GM18909 (cell line): ENCODE measurements around the gene DGKB.

Experiments
- ATAC-seq: cut with Tn5 transposase; IDR thresholded peaks from one replicate; pipeline ENCODE4 v1.9.1; 2021; ENCODE audit warnings: mild to moderate bottlenecking; ENCODE audit not compliant: unreplicated experiment, poor library complexity

Gene DGKB

DNA sequence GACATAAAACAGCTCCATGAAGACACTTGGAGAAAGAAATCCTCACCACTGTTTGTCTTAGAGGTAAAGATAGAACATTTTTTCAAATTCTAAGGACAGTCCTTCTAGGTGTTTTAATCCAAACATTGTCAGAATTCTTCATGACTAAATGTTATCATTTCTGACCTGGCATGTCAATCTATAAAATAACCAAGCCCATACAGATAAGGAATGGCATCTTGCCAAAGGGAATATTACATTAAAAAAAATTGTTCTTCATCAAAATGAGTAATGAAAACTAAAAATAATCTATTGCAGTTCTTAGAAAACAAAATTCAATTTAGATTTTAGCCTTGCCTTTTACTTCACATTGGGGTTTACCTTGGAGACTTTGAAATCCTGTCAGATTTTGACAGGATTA, 33.6 kb downstream of the DGKB start:
- ATAC-seq = no peak

DNA sequence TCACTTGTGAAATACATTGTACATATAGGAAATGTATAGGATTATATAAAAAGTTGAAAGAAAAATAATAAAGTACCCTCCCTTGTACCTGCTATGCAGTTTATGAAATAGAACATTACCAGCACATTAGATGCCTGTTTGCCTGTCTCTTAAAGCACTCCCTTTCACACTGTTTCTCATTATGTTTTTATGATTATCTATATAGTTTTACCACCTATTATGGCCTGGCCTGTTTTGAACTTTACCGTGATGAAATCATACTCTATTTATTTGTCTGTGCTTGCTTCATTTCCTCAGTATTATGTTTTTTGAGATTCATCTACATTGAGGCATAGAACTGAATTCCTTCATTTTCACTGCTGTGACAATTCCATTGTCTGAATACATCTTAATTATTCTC, 41.1 kb downstream of the DGKB start:
- ATAC-seq = no peak

DNA sequence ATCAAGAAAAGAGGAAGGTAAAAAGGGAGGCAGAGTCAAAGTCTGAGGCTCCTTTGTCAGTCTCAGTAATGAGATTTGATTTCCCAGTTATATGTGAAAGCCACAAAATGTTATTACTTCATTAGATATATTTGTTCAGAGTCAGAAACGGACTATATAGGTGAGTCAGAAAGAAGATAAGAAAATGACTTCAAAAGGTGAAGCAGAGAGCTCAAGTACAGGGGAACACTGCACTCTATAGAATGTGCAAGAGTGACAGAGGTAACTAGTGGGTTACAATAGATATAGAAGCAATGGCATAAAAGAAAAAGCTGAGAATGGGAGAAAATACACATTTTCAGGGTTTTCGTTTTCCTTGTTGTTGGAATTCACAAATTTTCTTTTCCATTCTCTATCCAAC, 43.3 kb downstream of the DGKB start:
- no peak for ATAC-seq

DNA sequence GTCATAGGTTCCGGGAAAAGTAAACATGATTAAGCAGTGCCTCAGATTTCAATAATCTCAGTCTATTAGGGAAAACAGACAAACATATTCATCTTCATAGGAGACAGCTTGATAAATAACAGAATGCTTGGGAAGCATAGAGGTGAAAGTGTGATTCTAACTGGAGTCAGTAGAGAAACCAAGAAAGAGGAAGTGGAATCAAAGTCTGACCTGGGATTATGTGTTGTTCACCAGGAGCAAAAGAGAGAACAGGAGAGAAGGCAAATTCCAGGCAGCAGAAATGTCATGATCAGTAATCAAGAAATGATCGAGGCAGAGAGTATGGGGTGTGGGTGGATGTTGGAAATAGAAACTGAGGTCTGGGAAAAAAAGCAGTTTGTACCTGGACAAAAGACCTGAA, 43.7 kb downstream of the DGKB start:
- no peak for ATAC-seq

DNA sequence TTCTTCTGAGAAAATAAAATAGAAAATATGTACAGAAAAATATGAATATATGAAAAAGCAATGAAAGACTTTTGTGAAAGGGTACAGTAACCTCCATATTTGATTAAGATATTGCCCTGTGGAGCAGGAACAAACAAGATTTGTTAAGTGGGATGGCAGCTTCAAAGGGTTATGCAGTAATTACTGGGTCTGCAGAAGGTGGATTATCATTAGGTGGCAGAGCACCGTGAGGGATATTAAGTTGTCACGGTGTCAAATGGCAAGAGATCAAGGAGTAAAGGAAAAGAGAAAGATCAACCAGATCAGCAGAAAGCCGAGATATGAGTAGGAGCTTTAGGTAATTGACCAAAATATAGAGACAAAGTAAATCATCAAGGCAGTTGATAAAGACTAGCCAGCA, 44.1 kb downstream of the DGKB start:
- no peak for ATAC-seq

DNA sequence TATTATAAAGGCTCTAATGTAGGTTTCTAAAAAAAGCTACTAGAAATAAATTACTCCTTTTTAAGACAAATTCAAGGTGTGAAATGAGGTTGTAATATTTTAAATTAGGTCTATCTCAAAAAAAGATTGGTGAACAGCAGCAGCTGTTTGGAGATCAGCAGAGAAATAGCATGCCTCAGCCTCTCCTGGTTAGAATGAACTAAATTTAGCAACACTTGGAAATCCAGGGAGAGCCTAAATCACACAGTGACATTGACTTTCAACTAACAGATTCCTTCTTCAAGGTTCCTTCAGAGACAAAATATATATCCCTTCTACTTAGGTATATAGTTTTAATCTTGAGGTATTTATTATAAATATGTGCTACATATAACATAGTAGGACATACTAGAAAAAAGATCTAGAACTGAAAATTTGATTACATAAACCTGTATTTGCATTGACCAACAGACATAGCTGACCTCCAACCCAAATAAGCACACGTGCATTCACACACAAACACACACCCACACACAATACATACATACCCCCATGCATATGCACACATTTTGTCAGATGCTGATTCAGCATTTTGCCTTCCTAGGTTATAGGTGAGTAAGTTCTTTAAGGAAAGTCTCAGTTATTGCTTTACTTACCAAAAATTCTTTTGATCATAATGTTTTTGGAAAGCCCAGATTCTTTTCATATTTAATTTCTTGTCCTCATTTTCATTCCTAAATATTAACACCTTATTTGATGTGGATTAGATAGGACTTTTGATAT, 47.3 kb downstream of the DGKB start:
- ATAC-seq = no peak

DNA sequence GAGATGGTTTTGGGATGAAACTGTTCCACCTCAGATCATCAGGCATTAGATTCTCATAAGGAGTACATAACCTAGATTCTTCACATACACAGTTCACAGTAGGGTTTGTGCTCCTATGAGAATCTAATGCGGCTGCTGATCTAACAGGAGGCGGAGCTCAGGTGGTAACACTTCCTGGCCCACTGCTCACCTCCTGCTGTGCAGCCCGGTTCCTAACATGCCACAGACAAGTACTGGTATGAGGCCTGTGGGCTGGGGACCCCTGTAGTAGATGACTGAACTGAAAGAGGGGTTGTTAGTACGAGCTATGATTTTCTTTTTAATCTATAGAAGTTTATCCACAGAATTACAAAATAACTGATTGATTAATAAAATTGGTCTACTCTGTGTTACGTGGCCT, 48.1 kb downstream of the DGKB start:
- no peak for ATAC-seq

DNA sequence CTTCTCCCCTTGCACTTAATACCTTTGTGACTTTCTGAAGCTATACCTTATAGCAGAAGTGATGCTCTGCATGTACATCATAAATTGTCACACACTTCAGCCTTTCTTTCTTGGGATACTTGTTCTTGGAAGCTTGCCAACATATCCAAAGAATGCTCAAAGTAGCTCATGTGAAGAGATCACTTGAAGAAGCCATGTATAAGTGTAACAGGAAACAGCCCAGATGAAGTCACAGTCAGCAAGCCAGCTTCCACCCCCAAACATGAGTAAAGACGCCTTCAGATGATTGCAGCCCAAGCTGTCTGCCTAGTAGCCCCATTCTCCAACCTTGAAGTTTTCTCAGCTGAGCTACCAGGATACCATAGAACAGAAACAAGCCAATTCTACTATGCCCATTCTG, 50.9 kb downstream of the DGKB start:
- ATAC-seq = no peak

DNA sequence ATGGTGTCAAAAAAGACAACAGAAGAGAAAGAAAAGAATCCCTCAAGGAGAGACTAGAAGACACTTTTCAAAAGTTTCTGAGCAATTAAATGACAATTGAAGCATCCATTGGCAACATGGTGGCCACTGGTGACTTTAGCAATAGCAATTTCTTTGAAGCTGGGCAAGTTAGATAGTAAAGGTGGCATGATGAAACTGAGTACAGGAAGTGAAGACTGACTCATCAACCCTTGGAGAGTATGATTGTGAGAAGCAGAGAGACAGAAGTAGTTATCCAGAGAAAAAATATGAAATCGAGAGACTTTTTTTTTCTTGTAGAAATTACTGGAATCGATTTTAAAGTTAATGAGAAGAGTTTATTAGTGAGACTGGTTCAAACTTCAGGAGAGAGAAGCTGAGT, 52.5 kb downstream of the DGKB start:
- no peak for ATAC-seq

DNA sequence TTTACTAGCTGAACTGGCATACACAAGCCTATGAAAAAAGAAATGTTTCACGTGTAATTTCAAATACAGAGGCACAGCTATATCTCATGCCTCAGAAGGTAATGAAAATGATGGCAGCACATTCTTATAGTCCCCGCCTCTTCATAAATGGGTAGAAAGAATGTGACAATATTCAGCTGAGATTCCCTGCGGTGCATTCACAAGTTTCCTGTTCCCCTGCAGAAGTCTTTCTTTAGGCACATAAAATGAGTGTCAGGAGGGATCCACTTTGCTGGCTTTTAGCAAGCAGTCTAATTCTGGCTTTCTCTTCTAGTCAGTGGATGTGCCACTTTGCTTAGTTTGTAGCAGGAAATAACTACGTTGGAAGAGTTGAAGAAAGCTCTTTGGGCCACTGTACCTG, 56.1 kb downstream of the DGKB start:
- no peak for ATAC-seq

DNA sequence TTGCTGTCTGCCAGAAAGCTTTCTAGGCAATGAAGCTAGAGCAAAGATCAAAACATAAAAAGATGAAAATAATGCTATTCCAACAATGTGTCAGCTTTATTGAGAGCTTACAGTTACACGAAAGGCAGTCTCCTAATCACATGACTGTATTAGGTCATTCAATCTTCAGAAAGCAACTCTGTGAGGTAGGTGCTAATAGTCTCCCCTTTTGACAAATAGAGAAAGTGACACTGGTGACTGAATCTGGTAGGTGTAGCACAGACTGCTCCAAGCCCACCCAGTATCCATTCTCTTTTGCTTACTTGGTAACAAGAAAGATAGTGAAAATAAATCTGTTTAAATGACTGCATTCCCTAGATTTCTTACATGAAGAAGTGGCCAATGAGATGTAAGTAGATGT, 58.8 kb downstream of the DGKB start:
- ATAC-seq = no peak

DNA sequence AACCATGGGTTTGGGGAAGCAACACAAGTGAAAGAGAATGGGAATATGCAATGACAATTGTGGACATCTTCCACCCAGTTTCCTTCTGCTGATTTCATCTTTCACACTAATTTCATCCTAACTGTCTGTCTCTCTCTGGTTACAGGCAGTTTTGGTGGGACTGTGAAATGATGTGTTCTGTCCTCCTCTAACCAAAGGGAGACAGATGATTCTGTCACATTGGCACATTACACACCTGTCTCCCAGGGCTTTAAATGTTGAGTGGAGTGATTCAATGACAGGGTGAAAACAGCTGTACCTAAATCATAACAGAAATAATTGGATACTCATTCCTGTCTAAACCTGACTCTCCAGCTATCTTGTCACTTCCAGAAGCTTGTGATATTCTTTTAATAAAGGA, 60.0 kb downstream of the DGKB start:
- no peak for ATAC-seq

DNA sequence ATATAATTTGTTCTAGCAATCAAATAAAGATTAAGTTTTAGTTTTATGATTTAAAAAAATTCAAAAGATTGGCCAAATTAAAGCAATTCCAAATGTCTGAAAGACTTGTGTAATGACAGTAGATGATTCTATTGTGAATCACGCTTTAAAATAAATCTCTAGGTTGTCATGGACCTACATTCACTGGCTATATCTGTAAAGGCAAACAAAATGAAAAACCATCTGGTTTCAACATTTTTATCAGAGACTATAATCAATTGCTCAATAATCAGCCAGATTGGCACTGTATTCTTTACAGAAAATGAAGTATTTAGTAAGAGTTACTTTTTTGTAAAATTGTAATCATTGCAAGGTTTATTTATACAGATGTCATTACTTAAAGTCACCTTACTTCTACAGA, 60.7 kb downstream of the DGKB start:
- ATAC-seq = no peak

DNA sequence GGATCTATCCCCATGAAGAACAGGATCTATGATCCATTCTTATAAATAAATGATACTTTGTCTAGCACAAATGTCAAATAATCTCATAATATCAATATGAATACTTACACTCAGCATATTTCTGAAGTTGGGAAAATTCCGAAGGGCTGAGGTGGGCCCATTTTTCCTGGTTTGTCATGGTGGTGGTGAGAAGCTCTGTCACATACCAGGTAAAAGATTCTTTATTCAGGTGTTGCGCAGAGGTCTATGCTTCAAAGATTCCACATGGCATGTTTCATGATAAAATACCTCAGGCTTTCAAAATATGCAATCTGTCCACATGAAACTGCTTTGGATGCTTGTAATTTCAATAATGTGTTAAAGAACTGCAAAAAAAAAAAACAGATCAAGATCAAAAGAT, 61.5 kb downstream of the DGKB start:
- no peak for ATAC-seq

DNA sequence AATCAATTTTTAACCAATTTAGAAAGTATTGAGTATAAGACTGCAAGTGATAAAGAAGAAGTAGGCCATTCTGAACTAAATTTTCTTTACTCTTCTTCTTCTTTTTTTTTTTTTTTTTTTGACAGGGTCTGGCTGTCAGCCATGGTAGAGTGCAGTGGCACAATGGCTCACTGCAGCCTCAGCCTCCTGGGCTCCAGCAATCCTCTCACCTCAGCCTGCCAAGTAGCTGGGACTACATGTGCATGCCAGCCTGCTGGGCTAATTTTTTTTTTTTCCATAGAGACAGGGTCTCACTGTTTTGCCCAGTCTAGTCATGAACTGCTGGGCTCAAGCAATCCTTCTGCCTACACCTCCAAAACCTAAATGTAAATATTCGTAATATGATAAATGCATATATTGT, 63.2 kb downstream of the DGKB start:
- no peak for ATAC-seq

DNA sequence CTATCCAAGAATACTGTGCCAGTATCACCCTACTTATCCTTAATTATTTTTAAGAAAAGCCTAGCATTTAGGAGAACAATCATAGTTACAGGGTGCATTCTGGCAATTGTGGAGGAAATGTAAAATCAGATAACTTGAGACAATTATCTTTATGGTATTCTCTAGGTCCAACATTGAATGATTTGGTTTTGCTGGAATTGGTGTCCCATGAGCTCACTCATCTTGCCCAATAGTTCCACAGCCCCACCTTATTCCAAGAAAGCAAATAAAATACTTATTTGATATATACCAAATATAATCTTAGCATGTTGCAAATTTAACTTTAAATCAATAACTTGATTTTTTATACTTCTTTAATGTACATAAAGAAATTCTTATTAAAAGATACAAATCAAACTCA, 65.3 kb downstream of the DGKB start:
- no peak for ATAC-seq

DNA sequence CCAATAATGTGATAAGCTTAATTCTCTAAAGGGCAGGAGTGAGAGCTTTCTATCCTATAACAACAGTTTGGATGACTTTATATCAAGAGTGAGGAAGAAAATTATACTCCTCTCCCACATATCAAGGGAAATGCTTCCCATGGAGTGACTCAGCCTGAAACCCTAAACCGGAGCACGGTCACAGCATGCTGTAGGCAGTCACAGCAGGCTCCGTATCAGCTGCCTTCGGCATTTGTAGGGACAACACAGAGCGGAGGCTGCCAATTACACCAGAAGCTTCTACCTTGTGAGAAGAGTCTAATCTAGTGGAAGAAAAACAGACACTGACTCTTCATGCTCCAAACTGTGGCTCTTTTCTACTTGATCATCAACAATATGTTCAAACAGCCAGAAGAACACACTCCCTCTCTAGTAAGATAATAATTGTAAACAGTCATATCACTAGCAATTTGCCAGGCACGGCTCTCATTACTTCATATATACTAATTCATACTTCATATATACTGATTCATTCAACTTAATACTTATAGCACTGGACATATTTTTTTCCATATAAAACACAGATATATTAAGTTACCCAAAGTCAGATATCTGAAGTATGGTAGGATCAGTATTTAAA, 65.9 kb downstream of the DGKB start:
- no peak for ATAC-seq

DNA sequence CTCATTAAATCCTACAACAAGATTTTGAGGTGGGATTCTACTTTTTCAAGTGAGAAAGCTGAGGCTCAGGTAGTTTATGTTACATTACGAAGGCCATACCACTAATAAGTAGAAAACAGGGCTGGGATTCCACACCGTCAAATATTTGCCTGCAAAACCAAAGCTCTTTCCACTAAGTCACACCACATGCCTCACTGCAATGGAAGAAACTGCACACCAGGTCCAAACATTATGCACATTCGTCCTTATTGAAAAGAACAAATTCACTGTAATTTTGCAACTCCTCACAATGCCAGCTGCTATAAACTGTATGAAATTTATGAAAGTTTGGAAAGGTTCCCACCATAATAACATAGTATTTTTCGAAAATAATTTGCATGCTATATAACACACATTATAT, 66.5 kb downstream of the DGKB start:
- no peak for ATAC-seq

DNA sequence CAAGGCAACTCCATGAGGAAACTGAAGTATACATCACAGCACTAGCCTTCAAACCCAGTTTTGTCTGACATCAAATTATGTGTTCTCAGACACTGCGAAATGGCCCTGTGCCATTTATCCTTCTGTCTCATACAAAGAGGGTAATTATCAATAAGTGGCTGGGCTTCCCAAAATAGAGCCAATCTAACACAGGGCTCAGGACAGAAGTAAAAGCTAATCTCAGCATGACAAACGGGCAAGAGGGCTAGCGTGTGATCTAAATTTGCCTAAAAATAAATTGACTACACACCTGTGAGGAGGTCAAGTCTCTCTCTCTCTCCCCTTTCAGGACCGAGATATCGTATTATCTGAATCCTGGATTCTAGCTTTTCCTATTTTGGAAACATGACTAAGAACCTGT, 67.2 kb downstream of the DGKB start:
- no peak for ATAC-seq

DNA sequence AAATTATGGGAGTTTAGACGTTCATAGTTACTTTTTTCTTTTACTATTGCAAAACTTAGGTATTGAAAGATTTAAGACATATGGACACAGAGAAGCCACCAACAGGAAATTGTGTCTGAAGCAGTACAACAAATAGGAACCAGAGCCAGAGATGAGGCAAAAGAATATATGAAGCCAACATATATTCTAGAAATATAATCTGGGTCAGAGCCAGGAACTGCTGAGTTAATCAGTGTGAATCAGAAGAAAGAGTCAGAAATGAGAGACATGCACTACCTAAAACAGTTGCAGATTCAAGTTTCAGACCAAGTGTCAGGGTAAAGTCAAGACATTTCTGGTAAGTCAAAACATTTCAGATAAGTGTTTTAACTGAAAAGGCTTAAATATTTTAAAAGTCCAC, 67.7 kb downstream of the DGKB start:
- no peak for ATAC-seq

DNA sequence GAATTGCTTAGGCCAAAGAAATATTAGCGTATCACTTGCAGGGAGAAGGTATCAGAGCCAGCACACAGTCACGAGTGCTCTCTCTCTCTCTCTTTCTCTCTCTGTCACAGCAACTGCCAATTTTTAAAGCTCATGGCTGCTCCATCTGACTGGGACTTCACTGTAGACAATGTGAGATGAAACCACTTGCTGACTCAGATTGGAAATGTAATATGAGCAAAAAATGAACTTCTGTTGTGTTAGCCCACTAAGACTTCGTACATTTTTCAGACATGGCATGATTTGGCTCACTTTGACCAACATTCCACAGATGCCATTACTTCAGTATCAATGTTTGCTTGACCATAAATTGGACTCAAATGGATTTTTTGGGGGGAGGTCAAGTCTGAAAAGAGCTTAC, 68.1 kb downstream of the DGKB start:
- peak; percentile 57 for ATAC-seq

DNA sequence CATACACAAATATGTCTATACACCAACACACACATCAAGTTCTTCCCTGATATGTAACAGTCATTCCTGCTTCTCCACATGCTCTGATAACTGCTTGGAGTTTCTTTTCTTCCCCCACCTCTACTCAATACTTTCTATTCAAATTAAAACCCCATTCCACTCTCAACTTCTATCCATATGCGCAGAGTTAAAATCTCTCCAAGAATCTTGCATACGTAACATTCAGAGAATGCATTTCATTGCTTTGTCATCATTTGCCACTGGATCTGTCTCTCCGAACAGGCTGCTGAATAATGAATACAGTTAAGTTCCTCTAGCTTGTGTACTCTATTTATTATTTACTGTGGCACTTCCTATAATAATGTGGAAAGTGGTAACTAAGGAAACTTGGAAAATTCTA, 68.8 kb downstream of the DGKB start:
- ATAC-seq = no peak
